Esophagus squamous epithelium (tissue), 5 donors: ENCODE measurements around the gene NKD1. TPM values are rescaled to one million over a fixed set of nuclear protein-coding genes. Genes with fewer than 3 reads are reported as not detected.

Experiments
- DNase-seq: peaks from one replicate; lab custom pipeline; 2025; lab: John Stamatoyannopoulos, UW
- H3K27ac ChIP-seq, 4 donors: fragments of 200-600 bp; sonication (generic); one replicate each; pipeline ENCODE4 v1.5.1; 2016 to 2019; ENCODE audit warnings: mild to moderate bottlenecking in 1 of 4
- H3K27me3 ChIP-seq, 4 donors: fragments of 200-600 bp; sonication (generic); 1 replicate in 3 of 4; 2 replicates in 1 of 4; pipeline versions ENCODE4 v1.5.1 to v1.6.0; 2017 to 2021; ENCODE audit warnings: antibody characterized with exemption in 1 of 4
- H3K36me3 ChIP-seq, 3 donors: fragments of 200-600 bp; sonication (generic); one replicate each; pipeline ENCODE4 v1.5.1; 2016 to 2019
- H3K4me1 ChIP-seq, 3 donors: fragments of 200-600 bp; sonication (generic); one replicate each; pipeline ENCODE4 v1.5.1; 2017 to 2019
- H3K4me3 ChIP-seq, 4 donors: fragments of 200-600 bp; sonication (generic); 1 replicate in 3 of 4; 2 replicates in 1 of 4; pipeline ENCODE4 v1.5.1; 2016 to 2019; ENCODE audit warnings: mild to moderate bottlenecking in 2 of 4, moderate library complexity in 1 of 4
- H3K9me3 ChIP-seq, 3 donors: fragments of 200-600 bp; sonication (generic); one replicate each; pipeline ENCODE4 v1.5.1; 2016 to 2019
- CTCF ChIP-seq, 6 experiments: fragments of 450-650 bp in 4 of 6; fragments of 200-600 bp in 2 of 6; sonication (generic) in 2 of 6; IDR thresholded peaks; one replicate each; pipeline ENCODE4 v1.5.1; 2016 to 2019; ENCODE audit warnings: antibody characterized with exemption in 6 of 6, mild to moderate bottlenecking in 4 of 6, moderate library complexity in 4 of 6
- POLR2A ChIP-seq, 4 donors: fragments of 450-650 bp; IDR thresholded peaks; one replicate each; pipeline ENCODE4 v1.6.1; 2017; ENCODE audit warnings: antibody characterized with exemption in 4 of 4, mild to moderate bottlenecking in 4 of 4, moderate library complexity in 3 of 4
- WGBS, 2 donors: methylation state at CpG; one replicate each; pipeline ENCODE4 v1.1.5; 2018; 5-methylcytosine and 5-hydroxymethylcytosine counted together
- intact Hi-C: fragments of 100-400 bp; cut with DNase I; formaldehyde crosslinking; loops from one replicate; pipeline ENCODE4 v1.15.0; 2022
- total RNA-seq, 4 donors: library from RNA; depleted of rRNA; stranded (reverse); fragments of >200 nt; gene quantifications; one replicate each; pipeline ENCODE4 v1.1.0, GENCODE V29; 2016
- donor health status: DM: yes; HTN: yes; CAD: no.

Gene NKD1
- total RNA-seq, 4 donors from 2014 or later: 1.1 to 10.5 (median 3.1) TPM

- Histone ChIP-seq H3K4me3 (no peak overlapping the region), H3K4me1 (peaks cover 25 to 50% (median 33%) of the 10 kb centered on the region in 3 donors)
Observed at GRCh38 chr16:50692644-50692998, 144.4 kb downstream of the NKD1 start.

GRCh38 chr16:50692999-50693781 lies 145.0 kb downstream of the NKD1 start, which contains the start of gene NOD2:
TSS of gene NOD2 (plus strand) at chr16:50693606. CDS start at chr16:50699496, 5,890 bp downstream.
- H3K9me3 ChIP-seq: no peaks in the 10 kb centered on the region
- H3K36me3 ChIP-seq: no peaks in the 10 kb centered on the region
- DNase-seq: no peak
- H3K4me3 ChIP-seq: peak within 1 kb of the TSS; percentile 45 to 68 (median 56)
- WGBS, 2 donors: 31 to 57% methylated on average over 13 to 24 of the region's 56 CpGs
- TF ChIP-seq CTCF (IDR thresholded peaks at IDR 0.05): no peak
- peak in 1 of 4 donors; percentile 74 for TF ChIP-seq POLR2A (IDR thresholded peaks at IDR 0.05)
- peak within 1 kb of the TSS; percentile 50 to 83 (median 76) for H3K27ac ChIP-seq
- intact Hi-C loops: no loop called here
- peaks cover 30 to 55% (median 38%) of the 10 kb centered on the region in 3 donors for H3K4me1 ChIP-seq
- H3K27me3 ChIP-seq: no peaks in the 10 kb centered on the region

More at GRCh38 chr16:50692644-50692998, 144.4 kb downstream of the NKD1 start:
- intact Hi-C loops: no loop called here
- no peaks in the 10 kb centered on the region for H3K36me3 ChIP-seq
- TF ChIP-seq POLR2A (IDR thresholded peaks at IDR 0.05): no peak
- TF ChIP-seq CTCF (IDR thresholded peaks at IDR 0.05): no peak
- no peak for DNase-seq
- no peak overlapping the region for H3K27ac ChIP-seq
- WGBS, 2 donors: 80 to 82% methylated on average over 4 of the region's 4 CpGs
- H3K27me3 ChIP-seq: no peaks in the 10 kb centered on the region
- H3K9me3 ChIP-seq: no peaks in the 10 kb centered on the region

- Histone ChIP-seq H3K27me3 (no peaks in the 10 kb centered on the region), H3K4me1 (peaks cover 40 to 65% (median 42%) of the 10 kb centered on the region in 3 donors), H3K36me3 (no peaks in the 10 kb centered on the region), H3K4me3 (peak overlapping the region; percentile 45 to 68 (median 56)), H3K9me3 (no peaks in the 10 kb centered on the region), H3K27ac (peak overlapping the region; percentile 50 to 83 (median 76))
- 92% methylated on average over 2 of the region's 2 CpGs; no CpG with 5 or more reads in 1 of the 2 donors for WGBS, 2 donors
- intact Hi-C loops: no loop called here
- DNase-seq: no peak
- no peak for TF ChIP-seq CTCF (IDR thresholded peaks at IDR 0.05)
- TF ChIP-seq POLR2A (IDR thresholded peaks at IDR 0.05): no peak
Observed at GRCh38 chr16:50694206-50694605, 146.0 kb downstream of the NKD1 start.

GRCh38 chr16:50695017-50696000 lies 147.1 kb downstream of the NKD1 start:
- Histone ChIP-seq H3K4me3 (peak overlapping the region in 1 of 4 donors; percentile 62), H3K36me3 (no peaks in the 10 kb centered on the region), H3K27me3 (no peaks in the 10 kb centered on the region), H3K9me3 (no peaks in the 10 kb centered on the region), H3K4me1 (peaks cover 50 to 76% (median 51%) of the 10 kb centered on the region in 3 donors), H3K27ac (peak overlapping the region; percentile 83 to 89 (median 88))
- DNase-seq: no peak
- intact Hi-C loops: no loop called here
- TF ChIP-seq POLR2A (IDR thresholded peaks at IDR 0.05): peak in 1 of 4 donors; percentile 19
- no peak for TF ChIP-seq CTCF (IDR thresholded peaks at IDR 0.05)
- 89 to 93% methylated on average over 9 of the region's 9 CpGs for WGBS, 2 donors
